Neural cell (in vitro differentiated cells): Measurements from ENCODE around the gene PTPRN2. TPM values are rescaled to one million over a fixed set of nuclear protein-coding genes. Genes with fewer than 3 reads are reported as not detected.
"Not testable (repeated sequence)": the region's sequence is repeated elsewhere in the genome, so short reads cannot be mapped to it uniquely, and the experiment has no call there.

Source experiments
- H2AFZ ChIP-seq: fragments of 200-600, 300-800 bp; sonication (generic), shearing (Covaris generic); 2 replicates; pipeline ENCODE4 v1.6.0; 2014; ENCODE audit warnings: low read depth, mild to moderate bottlenecking, antibody characterized with exemption, low read length, moderate library complexity
- H3F3A ChIP-seq: fragments of 200-600 bp; shearing (Covaris generic); 2 replicates; pipeline ENCODE4 v1.6.1; 2016; ENCODE audit warnings: mild to moderate bottlenecking, moderate library complexity, mixed read lengths, antibody characterized with exemption, low read length; ENCODE audit not compliant: insufficient read depth, poor library complexity, severe bottlenecking
- H3K27ac ChIP-seq: fragments of 200-600, 300-800 bp; sonication (generic), shearing (Covaris generic); 2 replicates; pipeline ENCODE4 v1.5.1; 2014; ENCODE audit warnings: mild to moderate bottlenecking, low read length, moderate library complexity
- H3K27me3 ChIP-seq: fragments of 300-800, 200-600 bp; sonication (generic), shearing (Covaris generic); 2 replicates; pipeline ENCODE4 v1.6.0; 2014; ENCODE audit warnings: mild to moderate bottlenecking, low read depth, low read length, moderate library complexity; ENCODE audit not compliant: insufficient read depth
- H3K36me3 ChIP-seq: fragments of 300-800, 200-600 bp; sonication (generic), shearing (Covaris generic); 2 replicates; pipeline ENCODE4 v1.5.1; 2014; ENCODE audit warnings: mild to moderate bottlenecking, antibody characterized with exemption, low read length, moderate library complexity; ENCODE audit not compliant: insufficient read depth
- H3K4me2 ChIP-seq: fragments of 300-800, 200-600 bp; sonication (generic), shearing (Covaris generic); 2 replicates; pipeline ENCODE4 v1.6.0; 2014; ENCODE audit warnings: mild to moderate bottlenecking, low read length
- H3K4me3 ChIP-seq: fragments of 300-800, 200-600 bp; sonication (generic), shearing (Covaris generic); 2 replicates; pipeline ENCODE4 v1.5.1; 2014; ENCODE audit warnings: mild to moderate bottlenecking, low read length, moderate library complexity
- H3K79me2 ChIP-seq: fragments of 200-600 bp; shearing (Covaris generic); replicated peaks from 2 replicates; pipeline ENCODE4 v1.6.0; 2014; ENCODE audit warnings: mild to moderate bottlenecking, low read length, moderate library complexity; ENCODE audit not compliant: insufficient read depth
- H3K9ac ChIP-seq: fragments of 300-800, 200-600 bp; sonication (generic), shearing (Covaris generic); 2 replicates; pipeline ENCODE4 v1.6.1; 2016; ENCODE audit warnings: mild to moderate bottlenecking, low read length, mixed read lengths
- H3K9me2 ChIP-seq: fragments of 200-600 bp; shearing (Covaris generic); 2 replicates; pipeline ENCODE4 v1.6.1; 2016; ENCODE audit warnings: mild to moderate bottlenecking, low read length, mixed read lengths; ENCODE audit not compliant: insufficient read depth
- H3K9me3 ChIP-seq: fragments of 200-600, 300-800 bp; sonication (generic), shearing (Covaris generic); 2 replicates; pipeline ENCODE4 v1.6.1; 2016; ENCODE audit warnings: mild to moderate bottlenecking, mixed run types, low read length, moderate library complexity, mixed read lengths
- H4K20me1 ChIP-seq: fragments of 200-600 bp; shearing (Covaris generic); 2 replicates; pipeline ENCODE4 v1.6.1; 2016; ENCODE audit warnings: mild to moderate bottlenecking, mixed run types; ENCODE audit not compliant: insufficient read depth
- CTCF ChIP-seq: fragments of 450-650 bp; IDR thresholded peaks from 2 replicates; pipeline ENCODE4 v1.5.1; 2014; ENCODE audit warnings: antibody characterized with exemption, mild to moderate bottlenecking, moderate library complexity; ENCODE audit not compliant: poor library complexity, severe bottlenecking
- EP300 ChIP-seq: fragments of 450-650 bp; conservative IDR thresholded peaks from 2 replicates; pipeline ENCODE4 v1.6.1; 2014; ENCODE audit warnings: antibody characterized with exemption, mild to moderate bottlenecking, moderate library complexity; ENCODE audit not compliant: poor library complexity, severe bottlenecking
- EZH2 ChIP-seq: fragments of 200-600, 300-800 bp; shearing (Covaris generic), sonication (generic); IDR thresholded peaks from 2 replicates; pipeline ENCODE4 v1.6.1; 2014; ENCODE audit warnings: antibody characterized with exemption, low read length, borderline replicate concordance, mild to moderate bottlenecking; ENCODE audit not compliant: insufficient read depth, poor library complexity, severe bottlenecking
- MXI1 ChIP-seq: fragments of 450-650 bp; conservative IDR thresholded peaks from 2 replicates; pipeline ENCODE4 v1.6.1; 2014; ENCODE audit warnings: antibody characterized with exemption, mild to moderate bottlenecking; ENCODE audit not compliant: poor library complexity, severe bottlenecking
- POLR2AphosphoS5 ChIP-seq: IDR thresholded peaks from 2 replicates; pipeline ENCODE4 v1.6.1; 2012
- RAD21 ChIP-seq: fragments of 450-650 bp; conservative IDR thresholded peaks from 2 replicates; pipeline ENCODE4 v1.6.1; 2014; ENCODE audit warnings: antibody characterized with exemption, mild to moderate bottlenecking, moderate library complexity
- SMC3 ChIP-seq: fragments of 450-650 bp; conservative IDR thresholded peaks from 2 replicates; pipeline ENCODE4 v1.6.1; 2014; ENCODE audit warnings: antibody characterized with exemption, mild to moderate bottlenecking, moderate library complexity; ENCODE audit not compliant: poor library complexity
- TAF1 ChIP-seq: IDR thresholded peaks from 2 replicates; pipeline ENCODE4 v1.6.1; 2012; ENCODE audit warnings: low read depth
- polyA plus RNA-seq: library from polyadenylated mRNA; depleted of rRNA; stranded (reverse); fragments of >200 nt; gene quantifications from 2 replicates; pipeline ENCODE4 v1.2.3, GENCODE V29; 2014
- TF ChIP-seq, protein P1 (sequence below): IDR thresholded peaks from 2 replicates; pipeline ENCODE4 v1.6.1; 2012; ENCODE audit warnings: borderline replicate concordance

The PTPRN2 gene
- polyA plus RNA-seq, 1 donor from 2014 or later = 31.0 TPM

GRCh38 chr7:158331826-158332450 lies 255.7 kb downstream of the PTPRN2 start:
- not testable (repeated sequence) for H3K27me3 ChIP-seq, H3K27ac ChIP-seq, H3K9ac ChIP-seq, H2AFZ ChIP-seq, H3K9me2 ChIP-seq, H3K4me2 ChIP-seq, H3K4me3 ChIP-seq, H4K20me1 ChIP-seq, H3K9me3 ChIP-seq, H3K36me3 ChIP-seq, H3F3A ChIP-seq, H3K79me2 ChIP-seq
- TF ChIP-seq POLR2AphosphoS5 = peak; percentile 21

- no peaks in the 10 kb centered on the region for H3K9me2 ChIP-seq
- H4K20me1 ChIP-seq = no peaks in the 10 kb centered on the region
- H3K4me3 ChIP-seq = no peak overlapping the region
- no peak overlapping the region for H3K27ac ChIP-seq
- no peak overlapping the region for H2AFZ ChIP-seq
- no peaks in the 10 kb centered on the region for H3F3A ChIP-seq
- no peaks in the 10 kb centered on the region for H3K9me3 ChIP-seq
- H3K27me3 ChIP-seq = no peaks in the 10 kb centered on the region
- TF ChIP-seq CTCF (no peak), SMC3 (no peak), RAD21 (no peak), EZH2 (no peak), TAF1 (no peak), MXI1 (no peak)
- TF ChIP-seq, protein P1, sequence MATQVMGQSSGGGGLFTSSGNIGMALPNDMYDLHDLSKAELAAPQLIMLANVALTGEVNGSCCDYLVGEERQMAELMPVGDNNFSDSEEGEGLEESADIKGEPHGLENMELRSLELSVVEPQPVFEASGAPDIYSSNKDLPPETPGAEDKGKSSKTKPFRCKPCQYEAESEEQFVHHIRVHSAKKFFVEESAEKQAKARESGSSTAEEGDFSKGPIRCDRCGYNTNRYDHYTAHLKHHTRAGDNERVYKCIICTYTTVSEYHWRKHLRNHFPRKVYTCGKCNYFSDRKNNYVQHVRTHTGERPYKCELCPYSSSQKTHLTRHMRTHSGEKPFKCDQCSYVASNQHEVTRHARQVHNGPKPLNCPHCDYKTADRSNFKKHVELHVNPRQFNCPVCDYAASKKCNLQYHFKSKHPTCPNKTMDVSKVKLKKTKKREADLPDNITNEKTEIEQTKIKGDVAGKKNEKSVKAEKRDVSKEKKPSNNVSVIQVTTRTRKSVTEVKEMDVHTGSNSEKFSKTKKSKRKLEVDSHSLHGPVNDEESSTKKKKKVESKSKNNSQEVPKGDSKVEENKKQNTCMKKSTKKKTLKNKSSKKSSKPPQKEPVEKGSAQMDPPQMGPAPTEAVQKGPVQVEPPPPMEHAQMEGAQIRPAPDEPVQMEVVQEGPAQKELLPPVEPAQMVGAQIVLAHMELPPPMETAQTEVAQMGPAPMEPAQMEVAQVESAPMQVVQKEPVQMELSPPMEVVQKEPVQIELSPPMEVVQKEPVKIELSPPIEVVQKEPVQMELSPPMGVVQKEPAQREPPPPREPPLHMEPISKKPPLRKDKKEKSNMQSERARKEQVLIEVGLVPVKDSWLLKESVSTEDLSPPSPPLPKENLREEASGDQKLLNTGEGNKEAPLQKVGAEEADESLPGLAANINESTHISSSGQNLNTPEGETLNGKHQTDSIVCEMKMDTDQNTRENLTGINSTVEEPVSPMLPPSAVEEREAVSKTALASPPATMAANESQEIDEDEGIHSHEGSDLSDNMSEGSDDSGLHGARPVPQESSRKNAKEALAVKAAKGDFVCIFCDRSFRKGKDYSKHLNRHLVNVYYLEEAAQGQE = no peak
- no peaks in the 10 kb centered on the region for H3K79me2 ChIP-seq
- no peak overlapping the region for H3K9ac ChIP-seq
- no peaks in the 10 kb centered on the region for H3K36me3 ChIP-seq
- no peak overlapping the region for H3K4me2 ChIP-seq
Measured at GRCh38 chr7:158329686-158330085, 257.9 kb downstream of the PTPRN2 start.

- peak overlapping the region; percentile 47 for H3K9ac ChIP-seq
- H3K9me2 ChIP-seq = no peaks in the 10 kb centered on the region
- no peaks in the 10 kb centered on the region for H3K36me3 ChIP-seq
- TF ChIP-seq RAD21 = no peak
- TF ChIP-seq POLR2AphosphoS5 = no peak
- no peak for TF ChIP-seq EP300
- TF ChIP-seq, protein P1 = no peak
- no peak for TF ChIP-seq CTCF
- no peak overlapping the region for H3K4me2 ChIP-seq
- H2AFZ ChIP-seq = no peak overlapping the region
- H3K27ac ChIP-seq = peak overlapping the region; percentile 45
- no peaks in the 10 kb centered on the region for H4K20me1 ChIP-seq
- H3K27me3 ChIP-seq = no peaks in the 10 kb centered on the region
- H3K9me3 ChIP-seq = no peaks in the 10 kb centered on the region
- no peak overlapping the region for H3K4me3 ChIP-seq
- no peaks in the 10 kb centered on the region for H3F3A ChIP-seq
- H3K79me2 ChIP-seq = no peaks in the 10 kb centered on the region
Measured at GRCh38 chr7:158329014-158329610, 258.5 kb downstream of the PTPRN2 start.
